HG03521 (cell line): Measurements from ENCODE around the gene S100PBP.

ENCODE experiments used
- ATAC-seq: cut with Tn5 transposase; IDR thresholded peaks from one replicate; pipeline ENCODE4 v1.9.1; 2021; ENCODE audit warnings: mild to moderate bottlenecking, moderate library complexity; ENCODE audit not compliant: unreplicated experiment

S100PBP gene

DNA sequence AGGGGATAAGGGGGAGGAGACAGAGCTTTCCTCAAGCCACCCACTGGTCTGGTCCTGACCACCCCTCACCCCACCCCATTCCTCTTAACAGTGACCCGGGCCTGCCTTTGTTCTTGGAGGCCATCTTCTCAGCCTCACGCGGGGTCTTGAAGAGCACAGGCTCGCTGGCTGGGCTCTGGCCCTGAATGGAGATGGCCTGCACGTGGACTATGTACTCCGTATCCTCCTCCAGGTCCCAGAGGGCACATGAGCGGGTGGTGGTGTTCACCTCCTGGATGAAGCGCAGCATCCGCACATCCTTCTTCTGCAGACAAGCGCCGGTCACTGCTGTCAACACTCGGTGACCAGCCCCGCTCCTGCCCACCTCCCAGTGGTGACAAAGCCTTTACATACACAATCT lies 50.6 kb downstream of the S100PBP start:
- ATAC-seq: no peak

DNA sequence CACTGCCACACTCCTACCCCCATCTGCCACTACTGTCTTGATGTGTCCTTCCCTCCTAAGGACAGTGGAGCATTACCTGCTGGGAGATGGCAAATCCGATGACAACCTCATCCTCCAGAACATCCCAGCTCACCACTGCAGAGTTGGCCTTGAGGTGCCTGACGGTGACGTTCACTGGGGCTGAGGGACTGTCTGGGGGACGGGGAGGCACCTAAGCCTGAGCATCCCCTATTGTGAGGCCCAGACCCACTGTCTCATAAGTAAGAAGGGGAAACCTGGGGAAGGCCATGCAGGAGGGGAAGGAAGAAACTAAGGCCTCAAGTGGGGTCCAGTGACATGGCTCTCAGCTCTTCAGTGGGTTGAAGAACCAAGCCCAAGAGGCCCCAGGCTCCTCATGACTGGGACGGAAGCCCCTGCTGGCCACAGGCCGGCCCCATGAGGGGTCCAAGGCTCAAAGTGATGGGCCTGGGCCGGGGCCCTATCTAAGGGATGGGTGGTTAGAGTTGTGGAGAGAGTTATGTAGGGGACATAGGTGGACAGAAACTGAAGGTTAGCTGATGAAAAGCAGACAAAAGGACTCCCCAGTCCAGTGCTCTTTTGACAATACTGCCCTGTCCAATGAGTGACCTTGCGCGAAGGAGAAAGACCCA lies 51.5 kb downstream of the S100PBP start:
- ATAC-seq: no peak

DNA sequence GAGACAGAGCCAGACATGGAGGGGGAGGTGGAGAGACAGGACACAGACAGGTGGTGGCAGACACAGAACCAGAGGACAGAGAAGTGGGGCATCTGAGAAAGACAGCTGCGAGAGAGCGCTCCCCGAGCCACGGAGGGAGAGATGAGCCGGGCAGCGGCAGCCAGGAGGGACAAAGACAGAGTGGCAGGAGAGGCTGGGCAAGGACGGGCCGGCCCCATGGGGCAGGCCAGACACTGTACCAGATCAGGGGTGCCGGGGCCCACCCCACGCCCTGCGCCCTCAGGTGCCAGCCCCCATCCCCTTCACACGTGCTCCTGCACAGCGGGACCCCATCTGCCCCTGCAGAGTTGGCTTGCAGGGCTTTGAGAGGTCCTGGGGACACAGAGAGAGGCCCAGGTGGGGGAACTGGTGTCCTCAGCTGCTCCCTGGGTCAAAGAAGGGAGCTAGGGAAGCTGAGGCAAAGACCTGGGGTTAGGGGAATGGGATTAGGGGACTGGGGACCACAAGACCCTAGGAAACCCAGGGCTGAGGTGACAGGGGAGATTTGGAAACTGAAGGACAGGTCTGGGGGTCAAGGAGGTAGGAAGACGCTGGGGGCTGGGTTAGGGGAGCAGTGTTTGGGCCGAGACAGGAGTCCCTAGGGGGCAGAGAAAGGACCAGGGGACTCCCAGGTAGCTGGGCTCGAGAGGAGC lies 52.6 kb downstream of the S100PBP start:
- ATAC-seq: no peak

DNA sequence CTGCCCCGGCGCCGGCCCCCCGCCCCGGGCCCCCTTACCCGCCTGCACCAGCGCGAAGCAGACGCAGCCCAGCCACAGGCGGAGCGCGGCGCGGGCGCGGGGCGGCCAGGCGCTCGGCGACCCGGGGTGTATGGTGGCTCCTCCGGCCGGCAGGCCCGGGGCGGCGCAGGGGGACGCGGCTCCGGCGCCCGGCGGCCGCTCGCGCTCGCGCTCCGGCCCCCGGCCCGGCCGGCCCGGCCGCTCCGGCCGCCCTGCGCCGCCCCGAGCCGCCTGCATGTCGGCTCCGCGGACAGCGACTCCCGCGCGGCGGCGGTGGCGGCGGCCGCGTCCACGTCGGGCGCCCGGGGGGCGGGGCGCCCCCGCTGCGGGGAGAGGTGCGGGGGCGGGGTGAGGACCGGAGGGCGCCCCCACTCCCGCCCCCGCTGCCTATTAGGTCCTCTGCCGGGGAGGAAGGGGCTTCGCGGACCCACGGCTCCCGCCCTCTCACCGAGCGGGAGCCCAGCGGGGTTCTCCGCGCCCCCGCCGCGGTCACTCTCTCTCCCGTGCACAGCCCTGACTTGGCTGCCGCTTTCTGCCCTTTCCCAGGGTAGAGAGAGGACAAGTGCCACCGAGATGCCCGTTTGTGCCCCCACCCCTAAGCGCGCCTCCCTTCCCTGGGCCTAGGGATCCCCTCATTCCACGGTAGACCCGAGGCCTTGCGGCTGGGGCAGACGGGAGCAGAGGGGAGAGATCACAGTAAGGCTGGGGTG lies 53.3 kb downstream of the S100PBP start, which contains the start of gene FNDC5:
FNDC5 (minus strand) TSS at position 298 of the 749 bp plus-strand sequence.
- no peak for ATAC-seq

DNA sequence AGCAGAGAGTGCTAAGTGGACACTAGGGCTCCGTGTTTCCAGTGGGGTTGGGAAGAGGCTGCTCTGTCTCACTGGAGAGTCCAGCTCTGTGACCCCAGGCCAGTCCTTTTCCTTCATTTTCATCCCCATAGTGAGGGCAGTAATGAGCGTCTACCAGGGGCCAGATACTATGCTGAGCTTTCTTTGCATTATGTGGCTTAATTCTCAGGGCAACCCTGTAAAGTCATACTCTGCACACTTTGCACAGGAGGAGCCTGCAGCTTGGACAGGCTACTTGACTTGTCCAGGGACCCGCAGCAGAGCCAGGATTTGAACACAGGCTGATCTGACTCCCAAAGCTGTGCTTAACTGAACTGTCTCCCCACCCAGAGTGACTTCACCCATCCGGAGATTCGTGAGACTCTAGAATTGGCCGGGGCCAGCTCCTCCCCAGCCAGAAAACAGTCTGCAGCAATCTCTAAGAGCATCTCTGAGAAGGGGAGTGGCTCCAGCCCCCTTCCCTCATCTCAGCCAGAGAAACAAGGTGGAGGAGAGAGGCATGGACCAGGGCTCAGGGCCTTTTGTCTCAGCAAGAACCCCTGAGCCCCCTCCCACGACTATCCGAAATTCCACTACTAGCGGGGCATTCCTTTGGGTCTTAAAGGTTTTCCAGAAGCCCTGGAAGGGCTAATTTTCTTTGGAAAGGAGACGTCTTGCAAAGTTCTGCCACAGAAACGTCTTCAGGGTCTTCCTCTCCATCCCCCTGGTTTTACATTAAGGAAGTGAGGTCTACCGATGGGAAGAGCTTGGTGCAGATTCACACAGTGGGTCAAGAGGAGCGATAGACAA lies 54.1 kb downstream of the S100PBP start:
- ATAC-seq: no peak

DNA sequence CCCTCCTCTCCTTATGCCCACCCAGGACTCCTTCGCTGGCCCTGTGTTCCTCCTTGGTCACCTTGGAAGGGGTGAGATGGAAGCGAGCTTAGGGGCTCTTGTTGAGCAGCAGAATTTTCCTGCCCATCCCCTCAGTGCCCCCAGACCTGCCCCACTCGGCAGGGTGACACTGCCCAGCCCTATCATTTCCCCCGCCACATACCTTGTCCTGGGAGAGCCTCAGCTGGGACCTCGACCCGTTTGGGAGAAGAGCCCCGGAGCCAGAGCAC lies 54.7 kb downstream of the S100PBP start:
- no peak for ATAC-seq

DNA sequence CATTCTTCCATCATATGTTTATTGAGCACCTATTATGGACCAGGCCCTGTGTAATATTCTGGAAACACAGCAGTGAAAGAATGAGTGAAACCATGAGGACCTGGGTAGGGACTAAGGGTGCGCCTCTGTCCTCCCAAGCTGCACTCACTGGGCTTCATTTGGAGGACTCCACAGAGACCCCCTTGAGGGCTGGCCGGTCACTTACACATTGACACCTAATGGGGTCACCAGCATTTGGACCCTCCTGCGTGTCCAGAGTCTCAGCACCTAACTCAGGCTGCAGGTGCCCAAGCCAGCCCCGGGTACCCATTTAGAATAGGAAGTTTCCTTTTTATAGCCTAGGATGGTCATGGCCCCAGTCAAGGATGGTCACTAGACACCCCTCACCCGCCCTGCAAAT lies 56.0 kb downstream of the S100PBP start:
- ATAC-seq: no peak

DNA sequence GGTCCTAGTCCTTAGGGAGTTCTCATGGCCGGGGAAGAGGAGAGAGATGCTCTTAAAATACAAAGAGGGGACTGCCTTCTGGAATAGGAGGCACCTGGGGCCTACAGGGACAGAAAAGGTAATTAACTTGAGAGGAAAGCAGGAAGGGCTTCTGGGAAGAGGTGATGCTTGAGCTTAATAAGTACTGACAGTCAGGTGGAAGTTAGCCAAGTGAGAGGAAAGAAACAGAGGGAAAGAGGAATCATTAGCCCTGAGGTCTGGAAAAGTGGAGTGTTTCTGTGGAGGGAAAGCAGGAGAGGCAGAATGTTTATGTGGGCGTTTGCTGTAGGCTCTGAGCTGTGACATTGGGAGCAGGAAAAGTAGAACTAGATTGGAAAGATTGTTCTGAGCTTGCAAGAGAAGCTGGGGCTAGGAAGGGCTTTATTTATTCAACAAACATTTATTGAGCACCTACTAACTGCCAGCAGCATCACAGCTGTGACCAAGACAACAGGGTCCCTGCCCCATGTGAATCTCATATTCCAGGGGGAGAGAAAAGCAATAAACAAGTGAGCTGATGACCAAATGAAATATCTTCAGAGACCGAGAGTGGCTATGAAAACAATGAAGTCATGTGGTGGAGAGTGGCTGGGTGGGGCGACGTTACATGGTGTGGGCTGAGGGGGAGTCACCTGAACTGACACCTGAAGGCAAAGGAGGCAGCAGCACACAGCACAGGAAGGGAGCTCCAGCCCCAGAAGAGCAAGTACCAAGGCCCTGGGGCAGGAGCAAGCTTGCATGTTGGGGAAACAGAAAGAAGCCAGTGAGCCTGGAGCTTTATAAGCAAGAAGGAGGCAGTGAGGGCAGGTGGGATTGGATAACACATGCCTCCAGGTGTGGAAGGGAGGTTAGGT lies 57.7 kb downstream of the S100PBP start:
- ATAC-seq: no peak

DNA sequence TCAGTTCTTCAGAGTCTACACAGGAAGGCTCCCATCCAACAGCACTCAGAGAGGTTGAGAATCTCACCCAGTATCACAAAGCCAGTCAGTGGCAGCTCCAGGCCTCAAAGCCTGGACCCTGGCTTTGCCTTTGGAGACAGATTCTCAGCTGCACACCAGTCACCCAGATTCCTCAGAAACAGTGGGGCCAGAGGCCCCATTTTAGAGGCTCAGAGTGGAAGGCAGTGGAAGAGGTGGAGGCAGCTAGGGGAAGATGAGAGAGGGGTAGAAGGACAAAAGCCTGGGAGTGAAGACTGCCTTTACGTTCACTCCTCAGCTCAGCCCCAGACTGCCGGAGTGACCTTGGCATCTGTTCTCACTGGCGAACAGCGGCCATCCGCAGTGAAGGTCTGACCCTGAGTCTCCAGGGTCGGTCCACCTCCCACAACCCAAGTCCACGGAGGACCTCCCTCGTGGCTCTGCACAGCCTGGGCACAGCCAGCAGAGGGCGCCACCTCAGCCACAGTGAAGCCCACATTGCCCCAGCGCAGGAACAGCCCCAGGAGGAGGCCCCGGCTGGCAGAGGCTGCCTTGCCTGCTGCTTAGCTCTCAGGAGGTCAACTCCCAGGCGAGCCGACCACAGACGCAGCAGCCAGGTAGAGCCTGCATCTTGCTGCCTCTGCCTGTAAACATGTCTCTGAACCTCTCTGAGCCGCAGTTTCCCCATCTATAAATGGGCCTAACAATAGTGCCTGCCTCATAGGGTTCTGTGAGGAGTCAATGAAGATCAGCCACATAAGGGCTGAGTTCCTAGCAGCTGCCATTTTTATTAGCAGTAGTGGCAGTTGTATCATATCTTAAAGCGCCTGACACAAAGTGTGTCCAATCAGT lies 59.1 kb downstream of the S100PBP start:
- ATAC-seq: no peak

DNA sequence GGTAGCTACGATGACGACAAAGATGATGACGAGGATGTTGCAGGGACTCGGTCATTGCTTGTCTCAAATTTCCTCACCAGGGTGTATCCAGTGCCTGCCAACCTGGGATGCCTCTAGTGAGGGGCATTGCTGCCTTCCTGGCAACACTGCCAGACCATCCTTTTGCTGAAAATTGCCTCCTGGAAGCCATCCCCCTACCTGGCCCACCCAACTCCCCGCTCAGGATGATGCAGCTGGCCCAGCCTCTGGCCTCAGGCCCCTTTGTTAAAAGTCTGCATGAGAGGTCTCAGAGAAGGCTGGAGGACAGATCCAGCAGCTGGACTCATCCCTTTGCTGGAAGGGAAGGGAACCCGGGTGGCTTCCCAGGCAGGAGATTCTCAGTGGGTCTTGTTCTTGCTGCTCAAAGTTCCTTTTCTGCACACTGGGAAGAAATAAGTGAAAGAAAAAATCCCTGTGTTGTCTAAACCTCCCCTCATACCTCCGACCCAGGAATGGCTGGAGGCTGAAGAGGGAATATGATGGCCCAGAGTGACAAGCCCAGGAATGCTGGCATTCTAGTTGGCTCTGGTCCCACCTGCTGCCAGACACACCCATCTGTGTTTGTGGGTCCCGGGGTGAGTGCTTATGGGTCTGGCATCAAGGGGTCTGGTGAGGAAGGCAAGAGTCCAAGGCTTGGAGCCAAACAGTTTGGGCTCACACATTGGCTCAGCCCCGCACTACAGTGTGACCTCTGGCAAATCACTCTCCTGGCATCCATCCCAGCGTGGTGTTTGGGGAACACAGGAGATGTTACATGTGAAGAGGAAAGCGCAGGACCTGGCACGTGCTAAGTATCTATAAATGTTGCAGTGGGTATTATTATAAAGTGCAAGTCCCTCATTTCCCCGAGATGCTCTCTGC lies 60.0 kb downstream of the S100PBP start:
- no peak for ATAC-seq

DNA sequence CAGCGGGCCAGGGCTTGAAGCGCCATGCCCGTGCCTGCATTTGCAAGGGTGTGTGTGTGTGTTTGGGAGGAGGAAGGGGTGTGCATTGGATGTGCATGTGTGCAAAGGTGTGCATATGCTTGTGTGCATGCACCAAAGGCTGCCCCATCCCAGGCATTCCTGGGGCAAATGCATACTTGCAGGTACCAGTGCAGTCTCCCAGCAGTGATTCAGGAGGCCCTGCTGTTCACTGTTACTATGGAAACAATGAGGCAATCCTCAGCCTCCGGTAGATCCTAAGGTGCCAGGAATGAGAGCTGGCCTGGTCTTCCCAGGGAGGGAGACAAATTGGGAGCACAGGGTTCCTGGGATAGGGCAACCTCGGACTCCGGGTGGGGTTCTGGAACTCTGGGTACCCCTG lies 60.7 kb downstream of the S100PBP start:
- ATAC-seq: no peak

DNA sequence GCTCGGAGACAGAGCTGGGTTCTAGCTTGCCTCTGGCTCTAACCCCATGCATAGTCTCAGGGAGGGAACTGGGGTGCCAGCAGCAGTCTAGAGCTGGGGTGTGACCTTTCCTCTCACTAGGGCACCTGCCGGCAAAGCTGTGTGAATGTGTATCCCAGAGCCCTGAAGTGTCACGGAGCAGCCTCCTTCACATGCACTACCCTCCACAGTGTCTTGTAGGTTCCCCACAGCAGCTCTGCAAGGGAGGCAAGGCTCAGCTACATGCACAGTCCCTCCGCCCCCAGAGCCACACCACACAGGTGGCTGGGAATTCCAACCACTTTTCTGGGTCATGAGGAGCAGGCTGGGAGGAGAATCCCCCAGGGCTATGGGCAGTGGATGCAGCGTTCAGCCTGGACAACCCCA lies 61.2 kb downstream of the S100PBP start:
- ATAC-seq: no peak

DNA sequence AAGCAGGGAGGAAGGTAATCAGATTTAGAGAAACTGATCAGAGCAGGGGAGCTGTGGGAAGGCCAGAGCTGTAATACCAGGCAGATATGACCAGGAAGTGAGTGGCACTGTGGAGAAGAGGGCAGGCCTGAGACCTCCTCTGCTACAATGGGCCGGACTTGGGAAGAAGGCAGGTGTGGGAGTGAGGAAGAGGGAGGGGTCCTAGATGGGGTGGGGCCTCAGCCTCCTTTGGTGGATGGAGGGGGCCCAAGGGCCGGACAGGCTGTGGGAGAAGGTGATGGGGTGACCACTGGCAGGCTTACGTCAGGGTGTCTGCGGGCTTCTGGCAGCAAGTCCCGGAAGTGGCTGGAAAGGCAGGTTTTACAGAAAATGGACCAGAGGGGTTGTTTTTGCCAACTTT lies 63.8 kb downstream of the S100PBP start:
- ATAC-seq: no peak

DNA sequence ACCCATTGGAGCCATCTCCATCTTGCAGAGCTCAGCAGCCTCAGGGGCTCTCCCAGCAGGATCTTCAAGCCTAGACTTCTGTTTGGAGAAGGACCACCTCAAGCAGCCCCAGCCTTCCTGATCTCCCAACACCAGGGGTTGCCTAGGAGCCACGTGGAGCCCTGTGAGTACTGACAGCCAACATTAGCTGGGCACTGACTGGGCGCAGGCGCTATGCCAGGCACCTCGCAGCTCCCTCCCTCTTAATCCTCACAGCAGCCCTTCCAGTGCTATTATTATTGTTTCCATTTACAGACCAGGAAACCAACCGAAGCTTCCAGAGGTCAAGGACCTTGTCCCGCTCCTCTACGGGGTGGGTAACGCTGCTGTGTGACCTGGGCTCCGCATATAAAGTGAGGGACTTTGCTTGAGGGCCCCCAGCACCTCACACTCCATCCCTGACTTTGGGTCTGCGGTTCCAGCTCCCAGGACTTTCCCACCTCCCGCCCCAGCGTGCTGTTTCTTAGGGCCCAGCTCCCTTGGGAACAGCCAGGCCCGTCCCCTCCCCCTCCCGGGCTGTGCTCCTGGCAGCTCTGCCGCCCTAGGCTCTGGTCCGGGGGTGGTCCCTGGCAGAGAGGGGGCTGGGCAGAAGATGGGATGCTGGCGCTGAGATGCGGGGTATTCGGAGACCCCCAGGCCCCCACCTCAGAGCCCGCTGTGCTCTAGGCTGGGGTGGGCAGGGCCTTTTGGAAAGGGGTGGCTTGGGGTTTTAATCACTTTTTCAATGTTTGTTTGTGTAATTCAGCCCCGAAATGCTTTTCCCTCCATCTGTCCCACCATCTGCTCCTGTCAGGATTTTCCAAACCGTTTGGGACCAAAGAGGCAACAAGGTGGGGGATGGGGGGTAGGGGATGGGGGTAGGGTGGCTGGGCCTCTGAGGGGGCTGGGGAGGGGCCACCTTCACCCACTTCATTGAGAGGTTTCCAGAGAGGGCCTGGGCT lies 64.7 kb downstream of the S100PBP start:
- no peak for ATAC-seq

DNA sequence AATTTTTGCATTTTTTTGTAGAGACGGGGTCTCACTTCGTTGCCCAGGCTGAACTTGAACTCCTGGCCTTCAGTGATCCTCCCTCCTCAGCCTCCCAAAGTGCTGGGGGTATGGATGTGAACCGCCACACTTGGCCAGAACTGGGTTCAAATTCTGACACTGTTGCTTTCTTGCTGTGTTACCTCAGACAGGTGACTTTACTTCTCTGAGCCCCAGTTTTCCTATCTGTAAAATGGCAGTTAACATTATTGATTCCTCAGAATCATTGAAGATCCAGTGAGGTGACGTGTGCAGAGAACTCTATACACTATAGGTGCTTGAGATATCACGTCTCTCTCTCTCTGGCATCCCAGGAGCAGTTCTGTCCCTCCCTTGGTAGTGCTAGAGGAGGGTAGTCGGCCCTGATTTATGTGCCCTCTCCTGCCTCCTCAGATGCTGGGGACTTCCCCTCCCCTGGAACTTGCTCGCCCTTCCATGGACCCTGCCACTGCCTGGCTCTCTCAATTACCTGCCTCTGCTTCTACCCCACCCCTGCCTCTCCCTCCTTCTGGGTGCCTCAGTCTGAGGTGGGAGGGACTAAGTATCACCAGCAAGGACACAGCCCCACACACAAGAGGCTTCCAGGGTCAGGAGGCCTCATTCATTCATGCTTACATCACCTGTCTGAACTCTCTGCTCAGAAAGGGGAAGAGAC lies 66.0 kb downstream of the S100PBP start:
- ATAC-seq: no peak

DNA sequence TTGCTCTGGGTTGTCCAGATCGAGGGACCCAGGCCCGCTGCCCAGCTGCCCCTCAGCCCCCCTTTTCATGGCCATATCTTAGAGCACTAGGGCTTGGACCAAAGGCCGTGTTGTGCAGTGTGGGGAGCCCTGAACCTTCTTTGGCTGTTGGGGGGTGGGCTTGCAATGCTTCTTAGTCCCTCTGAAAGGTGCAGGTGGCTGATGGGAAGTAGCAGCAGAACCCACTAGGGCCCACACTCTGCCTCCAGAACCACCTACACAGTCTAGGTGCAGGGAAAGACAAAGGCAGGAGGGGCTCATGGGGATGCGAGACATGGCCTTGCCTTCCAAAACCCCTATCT lies 66.5 kb downstream of the S100PBP start:
- ATAC-seq: no peak

DNA sequence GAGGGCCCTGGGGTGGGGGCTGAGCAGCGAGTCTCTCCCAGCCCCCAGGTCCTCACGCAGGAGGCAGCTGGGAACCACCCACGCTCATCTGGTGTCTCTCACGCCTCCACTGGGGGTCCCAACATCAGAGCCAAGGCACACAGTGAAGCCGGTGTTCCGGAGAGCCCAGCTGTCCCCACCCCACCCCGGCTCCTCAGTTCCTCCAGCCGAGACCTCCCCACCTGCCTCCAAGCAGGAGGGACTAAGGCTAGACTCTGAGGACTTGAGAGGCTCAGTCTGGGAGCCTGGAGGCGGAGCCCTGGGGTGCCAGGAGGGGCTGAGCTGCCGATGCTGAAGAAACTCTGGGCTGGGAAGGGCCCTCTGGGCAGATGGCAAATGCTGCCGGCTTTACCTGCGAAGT lies 67.3 kb downstream of the S100PBP start:
- no peak for ATAC-seq
